ENCODE measurements around the gene GSS.
"Not testable (repeated sequence)": the region's sequence is repeated elsewhere in the genome, so short reads cannot be mapped to it uniquely, and the experiment has no call there.

DNA sequence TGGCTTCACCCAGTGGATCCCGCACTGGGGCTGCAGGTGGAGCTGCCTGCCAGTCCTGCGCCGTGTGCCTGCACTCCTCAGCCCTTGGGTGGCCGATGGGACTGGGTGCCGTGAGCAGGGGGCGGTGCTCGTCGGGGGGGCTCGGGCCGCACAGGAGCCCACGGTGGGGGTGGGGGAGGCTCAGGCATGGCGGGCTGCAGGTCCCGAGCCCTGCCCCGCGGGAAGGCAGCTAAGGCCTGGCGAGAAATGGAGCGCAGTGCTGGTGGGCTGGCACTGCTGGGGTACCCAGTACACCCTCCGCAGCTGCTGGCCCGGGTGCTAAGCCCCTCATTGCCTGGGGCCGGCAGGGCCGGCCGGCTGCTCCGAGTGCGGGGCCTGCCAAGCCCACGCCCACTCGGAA, 56.9 kb downstream of the GSS start:
- not testable (repeated sequence) for TF ChIP-seq POLR2A (IDR thresholded peaks at IDR 0.05; ENCODE audit: low read length); GATA1 (IDR thresholded peaks at IDR 0.05; ENCODE audit: low read depth, low read length)

Measured in erythroblast (primary cell).